Neural crest cell (in vitro differentiated cells): Measurements from ENCODE around the gene EGLN1. TPM values are rescaled to one million over a fixed set of nuclear protein-coding genes. Genes with fewer than 3 reads are reported as not detected.
A peak's percentile ranks its signal among the peaks of the same experiment; 100 is the strongest.

Source experiments
- DNase-seq: peaks from one replicate; pipeline ENCODE4 v3.0.0; 2021; ENCODE audit warnings: low read depth, mixed read lengths, low spot score
- H3K27ac Mint-ChIP-seq: one replicate; pipeline ENCODE4 v1.8.0; 2021; ENCODE audit warnings: mild to moderate bottlenecking, mixed read lengths; ENCODE audit not compliant: unreplicated experiment
- H3K27me3 Mint-ChIP-seq: 2 replicates; pipeline ENCODE4 v1.8.0; 2021; ENCODE audit warnings: low read depth, mild to moderate bottlenecking, mixed read lengths
- H3K36me3 Mint-ChIP-seq: 2 replicates; pipeline ENCODE4 v1.8.0; 2021; ENCODE audit warnings: low read depth, mild to moderate bottlenecking, mixed read lengths
- H3K4me1 Mint-ChIP-seq: 2 replicates; pipeline ENCODE4 v1.8.0; 2021; ENCODE audit warnings: mixed read lengths
- H3K4me3 Mint-ChIP-seq: one replicate; pipeline ENCODE4 v1.8.0; 2021; ENCODE audit warnings: mild to moderate bottlenecking, mixed read lengths
- H3K9me3 Mint-ChIP-seq: 2 replicates; pipeline ENCODE4 v1.8.0; 2021; ENCODE audit warnings: mixed read lengths
- total RNA-seq: library from RNA; stranded (reverse); gene quantifications from 2 replicates; pipeline ENCODE4 v1.2.1, GENCODE V29; 2021
- TF ChIP-seq, protein P1 (sequence below): fragments of 200-600 bp; sonication (generic); conservative IDR thresholded peaks from 2 replicates; pipeline ENCODE4 v1.5.0; 2021; ENCODE audit warnings: antibody characterized with exemption, mild to moderate bottlenecking

The EGLN1 gene
- total RNA-seq, 1 donor from 2014 or later: 21.6 TPM

DNA sequence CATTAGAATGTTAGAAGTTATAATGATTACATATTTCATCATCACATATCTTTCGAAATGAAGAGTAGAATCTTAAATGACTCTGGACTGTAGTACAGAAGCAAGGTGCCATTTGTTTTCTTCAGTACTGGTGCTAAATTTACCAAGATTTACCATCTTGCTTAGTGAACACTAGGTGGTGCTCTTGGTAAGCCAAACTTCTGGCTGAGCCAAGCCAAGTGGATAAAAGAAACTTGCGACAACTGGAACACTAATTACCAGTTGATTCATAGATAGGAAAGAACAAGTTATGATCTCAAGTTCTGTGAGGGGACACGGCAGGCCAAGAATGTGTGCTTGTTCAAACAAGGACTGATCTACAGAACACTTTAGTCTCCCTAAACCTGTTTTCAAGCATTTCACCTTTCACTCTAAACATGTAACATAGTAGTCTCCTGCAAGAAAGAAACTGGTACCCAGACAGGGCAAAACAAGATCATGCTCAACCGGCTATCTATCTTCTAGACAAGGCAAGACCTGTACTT is 64.2 kb downstream of the EGLN1 start:
- peak; percentile 3 for DNase-seq
- H3K4me1 Mint-ChIP-seq: peaks cover 5% of the 10 kb centered on the region
- no peaks in the 10 kb centered on the region for H3K27me3 Mint-ChIP-seq
- TF ChIP-seq, protein P1, sequence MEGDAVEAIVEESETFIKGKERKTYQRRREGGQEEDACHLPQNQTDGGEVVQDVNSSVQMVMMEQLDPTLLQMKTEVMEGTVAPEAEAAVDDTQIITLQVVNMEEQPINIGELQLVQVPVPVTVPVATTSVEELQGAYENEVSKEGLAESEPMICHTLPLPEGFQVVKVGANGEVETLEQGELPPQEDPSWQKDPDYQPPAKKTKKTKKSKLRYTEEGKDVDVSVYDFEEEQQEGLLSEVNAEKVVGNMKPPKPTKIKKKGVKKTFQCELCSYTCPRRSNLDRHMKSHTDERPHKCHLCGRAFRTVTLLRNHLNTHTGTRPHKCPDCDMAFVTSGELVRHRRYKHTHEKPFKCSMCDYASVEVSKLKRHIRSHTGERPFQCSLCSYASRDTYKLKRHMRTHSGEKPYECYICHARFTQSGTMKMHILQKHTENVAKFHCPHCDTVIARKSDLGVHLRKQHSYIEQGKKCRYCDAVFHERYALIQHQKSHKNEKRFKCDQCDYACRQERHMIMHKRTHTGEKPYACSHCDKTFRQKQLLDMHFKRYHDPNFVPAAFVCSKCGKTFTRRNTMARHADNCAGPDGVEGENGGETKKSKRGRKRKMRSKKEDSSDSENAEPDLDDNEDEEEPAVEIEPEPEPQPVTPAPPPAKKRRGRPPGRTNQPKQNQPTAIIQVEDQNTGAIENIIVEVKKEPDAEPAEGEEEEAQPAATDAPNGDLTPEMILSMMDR: peak; percentile 92
- no peaks in the 10 kb centered on the region for H3K9me3 Mint-ChIP-seq
- H3K27ac Mint-ChIP-seq: no peak overlapping the region
- no peaks in the 10 kb centered on the region for H3K36me3 Mint-ChIP-seq
- H3K4me3 Mint-ChIP-seq: no peak overlapping the region

DNA sequence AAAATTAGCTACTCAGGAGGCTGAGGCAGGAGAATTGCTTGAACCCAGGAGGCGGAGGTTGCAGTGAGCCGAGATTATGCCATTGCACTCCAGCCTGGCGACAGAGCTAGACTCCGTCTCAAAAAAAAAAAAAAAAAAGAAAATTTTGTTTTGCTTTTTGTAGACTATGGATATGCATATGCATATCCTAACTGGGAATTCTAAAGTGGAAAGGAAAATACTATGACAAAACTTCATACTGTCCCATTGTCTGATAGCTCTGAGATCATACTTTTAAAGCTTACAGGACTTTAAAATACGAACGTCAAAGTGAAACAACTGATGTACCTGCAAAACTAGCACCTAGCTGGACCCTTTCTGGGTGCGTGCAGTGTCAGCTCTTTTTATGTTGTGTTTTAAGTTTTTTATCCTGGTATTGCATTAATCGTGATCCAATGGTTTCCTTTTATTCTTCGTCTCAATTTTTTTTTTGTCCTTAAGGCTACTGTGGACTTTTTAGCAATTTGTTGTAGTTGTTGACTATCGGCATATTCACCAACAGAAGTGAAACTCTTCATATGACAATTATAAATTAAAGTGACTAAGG is 64.8 kb downstream of the EGLN1 start:
- H3K36me3 Mint-ChIP-seq: peaks cover 2% of the 10 kb centered on the region
- H3K4me1 Mint-ChIP-seq: peaks cover 5% of the 10 kb centered on the region
- H3K27ac Mint-ChIP-seq: no peak overlapping the region
- DNase-seq: no peak
- TF ChIP-seq, protein P1: no peak
- H3K27me3 Mint-ChIP-seq: no peaks in the 10 kb centered on the region
- no peak overlapping the region for H3K4me3 Mint-ChIP-seq
- H3K9me3 Mint-ChIP-seq: no peaks in the 10 kb centered on the region

DNA sequence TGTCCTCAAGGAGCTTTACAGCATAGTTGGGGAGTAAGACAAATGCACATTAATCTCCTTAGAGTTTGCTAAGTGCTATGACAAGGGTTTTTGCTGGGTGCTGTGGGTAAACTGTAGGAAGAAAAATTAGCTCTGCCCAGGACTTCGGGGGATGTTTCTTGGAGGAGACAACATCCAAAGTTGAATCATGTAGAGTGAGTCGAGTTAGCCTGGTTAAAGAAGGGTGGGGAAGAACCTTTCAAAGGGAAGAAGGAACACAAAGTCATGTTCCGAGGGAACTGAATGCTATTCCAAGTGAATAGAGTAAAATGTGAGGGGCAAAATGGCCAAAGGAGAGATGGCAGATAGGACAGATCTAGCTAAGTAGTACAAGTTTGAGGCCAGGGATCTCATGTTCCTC is 66.9 kb downstream of the EGLN1 start:
- Mint-ChIP-seq H3K4me1 (peaks cover 5% of the 10 kb centered on the region), H3K36me3 (peaks cover 2% of the 10 kb centered on the region), H3K4me3 (no peak overlapping the region), H3K27ac (no peak overlapping the region), H3K27me3 (no peaks in the 10 kb centered on the region), H3K9me3 (no peaks in the 10 kb centered on the region)
- DNase-seq: no peak
- TF ChIP-seq, protein P1: no peak

DNA sequence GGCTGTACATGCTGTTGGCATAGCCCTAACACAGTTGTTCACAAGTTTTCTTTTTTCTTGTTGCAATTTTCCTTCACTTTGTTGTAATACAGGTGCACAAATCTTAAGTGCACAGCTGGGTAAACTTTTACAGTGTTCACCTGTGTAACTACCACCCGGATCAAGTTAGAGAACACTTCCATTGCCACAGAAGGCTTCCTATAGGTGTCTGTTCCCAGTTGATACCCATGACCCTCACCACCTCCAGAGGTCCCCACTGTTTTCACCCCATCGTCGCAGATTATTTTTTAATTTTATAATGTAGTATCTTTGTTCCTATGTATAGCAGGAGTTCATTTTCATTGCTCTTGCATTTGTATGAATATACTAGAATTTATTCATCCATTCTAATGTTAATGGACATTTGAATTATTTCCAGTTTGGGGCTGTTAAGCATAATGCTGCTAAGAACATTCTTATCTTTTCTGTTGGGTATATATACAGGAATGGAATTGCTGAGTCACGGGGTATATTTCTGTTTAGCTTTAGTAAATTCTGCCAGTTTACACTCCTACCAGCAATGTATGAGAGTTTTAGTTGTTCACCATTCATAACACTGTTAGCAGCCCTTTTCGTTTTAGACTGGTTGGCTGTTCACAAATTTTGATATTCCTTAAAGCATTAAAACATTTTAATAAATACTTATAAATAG is 67.6 kb downstream of the EGLN1 start:
- TF ChIP-seq, protein P1: no peak
- Mint-ChIP-seq H3K4me3 (no peak overlapping the region), H3K27ac (no peak overlapping the region), H3K9me3 (no peaks in the 10 kb centered on the region), H3K36me3 (peaks cover 2% of the 10 kb centered on the region), H3K4me1 (peaks cover 5% of the 10 kb centered on the region), H3K27me3 (no peaks in the 10 kb centered on the region)
- DNase-seq: no peak

DNA sequence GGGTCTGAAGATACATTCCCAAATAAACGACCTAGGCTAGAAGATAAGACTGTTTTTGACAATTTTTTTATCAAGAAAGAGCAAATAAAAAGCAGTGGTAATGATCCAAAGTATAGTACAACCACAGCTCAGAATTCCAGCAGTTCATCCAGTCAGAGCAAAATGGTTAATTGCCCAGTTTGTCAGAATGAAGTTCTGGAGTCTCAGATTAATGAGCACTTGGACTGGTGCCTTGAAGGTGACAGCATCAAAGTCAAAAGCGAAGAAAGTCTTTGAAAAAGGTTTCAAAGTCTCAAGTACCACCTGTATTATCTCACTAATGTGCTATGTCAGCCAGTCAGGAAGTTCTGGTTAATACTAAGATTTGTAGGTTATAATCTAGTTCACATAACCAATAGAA is 69.0 kb downstream of the EGLN1 start:
- no peaks in the 10 kb centered on the region for H3K9me3 Mint-ChIP-seq
- H3K27ac Mint-ChIP-seq: no peak overlapping the region
- H3K36me3 Mint-ChIP-seq: peaks cover 2% of the 10 kb centered on the region
- DNase-seq: no peak
- no peak overlapping the region for H3K4me3 Mint-ChIP-seq
- no peaks in the 10 kb centered on the region for H3K27me3 Mint-ChIP-seq
- TF ChIP-seq, protein P1: no peak
- peaks cover 5% of the 10 kb centered on the region for H3K4me1 Mint-ChIP-seq
